Panc1 (cell line): ENCODE data around the gene CALHM1.

ENCODE experiments used
- SIN3A ChIP-seq: IDR thresholded peaks from 2 replicates; pipeline ENCODE4 v1.6.1; 2012; ENCODE audit warnings: low read depth, mild to moderate bottlenecking, low read length, moderate library complexity, borderline replicate concordance; ENCODE audit not compliant: insufficient read depth
- TF ChIP-seq, protein P1 (sequence below): fragments of 450-650 bp; IDR thresholded peaks from 2 replicates; pipeline ENCODE4 v1.5.1; 2017; ENCODE audit warnings: mild to moderate bottlenecking

DNA sequence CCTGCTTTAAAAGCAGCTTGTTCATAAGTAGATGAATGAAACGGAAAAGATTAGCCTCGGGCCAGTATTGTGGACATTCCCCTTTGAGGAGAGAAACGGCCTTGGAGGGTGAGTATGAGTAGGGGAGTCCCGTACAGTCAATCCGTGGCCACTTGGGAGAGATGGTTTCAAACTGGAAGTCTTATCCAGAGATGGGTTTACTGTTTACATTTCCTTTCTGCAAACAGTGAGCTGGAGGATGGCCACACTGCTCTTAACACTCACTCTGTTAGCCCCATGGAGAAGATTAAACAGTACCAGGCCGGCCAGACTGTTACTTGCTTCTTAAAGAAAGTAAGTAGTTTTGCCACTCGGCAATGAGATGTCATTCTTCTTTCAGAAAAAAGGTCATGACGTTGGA is 26.8 kb downstream of the CALHM1 start:
- TF ChIP-seq, protein P1, sequence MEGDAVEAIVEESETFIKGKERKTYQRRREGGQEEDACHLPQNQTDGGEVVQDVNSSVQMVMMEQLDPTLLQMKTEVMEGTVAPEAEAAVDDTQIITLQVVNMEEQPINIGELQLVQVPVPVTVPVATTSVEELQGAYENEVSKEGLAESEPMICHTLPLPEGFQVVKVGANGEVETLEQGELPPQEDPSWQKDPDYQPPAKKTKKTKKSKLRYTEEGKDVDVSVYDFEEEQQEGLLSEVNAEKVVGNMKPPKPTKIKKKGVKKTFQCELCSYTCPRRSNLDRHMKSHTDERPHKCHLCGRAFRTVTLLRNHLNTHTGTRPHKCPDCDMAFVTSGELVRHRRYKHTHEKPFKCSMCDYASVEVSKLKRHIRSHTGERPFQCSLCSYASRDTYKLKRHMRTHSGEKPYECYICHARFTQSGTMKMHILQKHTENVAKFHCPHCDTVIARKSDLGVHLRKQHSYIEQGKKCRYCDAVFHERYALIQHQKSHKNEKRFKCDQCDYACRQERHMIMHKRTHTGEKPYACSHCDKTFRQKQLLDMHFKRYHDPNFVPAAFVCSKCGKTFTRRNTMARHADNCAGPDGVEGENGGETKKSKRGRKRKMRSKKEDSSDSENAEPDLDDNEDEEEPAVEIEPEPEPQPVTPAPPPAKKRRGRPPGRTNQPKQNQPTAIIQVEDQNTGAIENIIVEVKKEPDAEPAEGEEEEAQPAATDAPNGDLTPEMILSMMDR = no peak
- TF ChIP-seq SIN3A = no peak
